Stimulated activated CD8-positive, alpha-beta memory T cell treated with anti-CD3 and anti-CD28 coated beads, Interleukin-12 subunit alpha, Interleukin-12 subunit beta, amount 100 ng/mL, for 4 hours (primary cell): ENCODE data around the gene OPN1MW3.
"Not testable (repeated sequence)": the region's sequence is repeated elsewhere in the genome, so short reads cannot be mapped to it uniquely, and the experiment has no call there.

Source experiments
- DNase-seq: peaks from one replicate; pipeline ENCODE4 v3.0.0-alpha.2; 2020; ENCODE audit warnings: low read depth

OPN1MW3 gene

DNA sequence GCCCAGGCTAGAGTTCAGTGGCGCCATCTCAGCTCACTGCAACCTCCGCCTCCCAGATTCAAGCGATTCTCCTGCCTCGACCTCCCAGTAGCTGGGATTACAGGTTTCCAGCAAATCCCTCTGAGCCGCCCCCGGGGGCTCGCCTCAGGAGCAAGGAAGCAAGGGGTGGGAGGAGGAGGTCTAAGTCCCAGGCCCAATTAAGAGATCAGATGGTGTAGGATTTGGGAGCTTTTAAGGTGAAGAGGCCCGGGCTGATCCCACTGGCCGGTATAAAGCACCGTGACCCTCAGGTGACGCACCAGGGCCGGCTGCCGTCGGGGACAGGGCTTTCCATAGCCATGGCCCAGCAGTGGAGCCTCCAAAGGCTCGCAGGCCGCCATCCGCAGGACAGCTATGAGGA lies at the start of gene OPN1MW3:
OPN1MW3 (plus strand) TSS at position 301 of the 400 bp plus-strand sequence; CDS start at position 339, 38 bp downstream.
- not testable (repeated sequence) for DNase-seq

DNA sequence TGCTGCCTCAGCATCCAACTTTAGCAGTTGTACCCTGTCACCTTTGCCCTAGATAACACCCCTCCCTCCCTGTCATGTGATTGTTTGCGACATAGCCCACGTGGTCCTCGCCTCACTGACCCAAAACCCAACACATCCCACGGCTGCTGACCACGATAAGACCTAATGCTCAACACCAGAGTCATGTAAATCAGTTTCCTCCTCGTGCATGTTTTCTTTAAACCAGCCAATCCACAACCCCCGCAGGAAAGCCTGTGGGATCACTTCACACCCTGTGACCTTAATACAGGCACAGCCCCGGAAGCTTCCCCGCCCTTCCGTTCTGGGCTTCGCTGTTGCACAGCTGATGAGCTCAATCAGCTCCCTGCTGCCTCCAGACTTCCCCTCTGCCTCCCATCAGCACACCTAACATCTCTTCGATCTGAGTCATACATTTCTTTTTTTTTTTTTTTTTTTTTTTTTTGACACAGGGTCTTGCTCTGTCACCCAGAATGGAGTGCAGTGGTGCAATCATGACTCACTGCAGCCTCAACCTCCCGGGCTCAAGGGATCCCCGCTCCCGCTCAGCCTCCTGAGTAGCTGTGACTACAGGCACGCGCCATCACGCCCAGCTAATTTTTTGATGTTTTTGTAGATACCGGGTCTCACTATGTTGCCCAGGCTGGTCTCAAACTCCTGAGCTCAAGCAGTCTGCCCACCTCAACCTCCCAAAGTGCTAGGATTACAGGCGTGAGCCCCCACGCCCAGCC lies 47.5 kb upstream of the OPN1MW3 start:
- DNase-seq = not testable (repeated sequence)

DNA sequence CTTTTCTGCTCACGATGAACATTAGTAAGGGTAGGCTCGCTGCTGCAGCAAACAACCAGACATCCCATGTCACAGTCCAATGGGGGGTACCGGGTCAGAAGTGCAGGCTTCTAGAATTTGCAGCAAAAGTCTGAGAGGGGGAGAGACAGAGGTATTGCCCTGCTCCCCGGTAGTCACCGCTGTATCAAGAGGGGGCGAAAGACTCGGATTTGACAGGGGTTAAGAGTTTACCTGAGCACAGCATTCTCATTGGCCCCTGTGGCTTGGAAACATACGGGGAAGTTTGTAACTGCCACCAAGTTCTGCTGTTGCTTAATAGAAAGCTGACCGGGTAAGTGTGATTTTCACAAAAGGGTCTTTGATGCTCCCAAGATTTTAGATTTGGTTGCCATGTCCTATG lies 46.3 kb upstream of the OPN1MW3 start:
- peak; percentile 0 for DNase-seq

DNA sequence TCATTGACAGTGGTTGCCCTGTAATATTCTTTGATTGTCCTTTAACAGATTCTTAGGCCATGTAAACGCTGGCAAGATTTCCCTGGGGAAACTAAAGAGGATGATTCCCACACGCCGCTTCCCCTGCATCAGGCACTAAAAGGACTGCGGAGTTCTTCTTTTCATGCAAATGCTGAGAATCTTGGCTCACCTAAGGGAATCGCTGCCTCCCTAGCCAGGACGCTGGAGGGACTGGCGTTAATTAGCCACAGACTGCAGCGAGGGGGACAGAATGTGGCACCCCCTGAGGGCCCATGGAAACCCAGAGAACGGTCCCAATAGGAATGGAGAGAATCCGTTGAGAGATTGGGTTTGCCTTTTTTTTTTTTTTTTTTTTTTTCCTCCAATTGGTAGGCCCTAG lies 45.9 kb upstream of the OPN1MW3 start:
- not testable (repeated sequence) for DNase-seq

DNA sequence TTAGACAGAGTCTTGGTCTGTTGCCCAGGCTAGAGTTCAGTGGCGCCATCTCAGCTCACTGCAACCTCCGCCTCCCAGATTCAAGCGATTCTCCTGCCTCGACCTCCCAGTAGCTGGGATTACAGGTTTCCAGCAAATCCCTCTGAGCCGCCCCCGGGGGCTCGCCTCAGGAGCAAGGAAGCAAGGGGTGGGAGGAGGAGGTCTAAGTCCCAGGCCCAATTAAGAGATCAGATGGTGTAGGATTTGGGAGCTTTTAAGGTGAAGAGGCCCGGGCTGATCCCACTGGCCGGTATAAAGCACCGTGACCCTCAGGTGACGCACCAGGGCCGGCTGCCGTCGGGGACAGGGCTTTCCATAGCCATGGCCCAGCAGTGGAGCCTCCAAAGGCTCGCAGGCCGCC lies 37.9 kb upstream of the OPN1MW3 start, which contains the start of gene OPN1MW2:
OPN1MW2 (plus strand) TSS at position 301 of the 400 bp plus-strand sequence; CDS start at position 361, 60 bp downstream.
- DNase-seq = not testable (repeated sequence)

DNA sequence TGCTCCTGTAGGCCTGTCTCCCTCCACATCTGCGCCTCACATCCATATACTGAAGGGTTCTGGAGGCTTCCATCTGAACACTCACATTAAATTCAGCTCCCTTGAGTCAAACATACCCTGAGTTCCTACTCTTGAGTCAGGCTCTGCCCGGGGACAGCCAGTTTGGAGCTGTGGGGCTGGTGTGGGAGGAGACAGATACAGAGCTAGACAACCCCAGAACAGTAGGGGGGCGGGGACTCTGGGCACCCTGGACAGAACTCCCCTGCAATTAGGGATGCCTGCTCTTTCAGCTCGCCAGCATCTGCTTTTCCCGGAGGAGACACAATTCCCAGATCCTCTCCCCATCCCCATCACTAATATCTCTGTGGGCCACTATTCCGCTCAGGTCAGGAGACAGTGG lies 32.1 kb upstream of the OPN1MW3 start:
- not testable (repeated sequence) for DNase-seq

DNA sequence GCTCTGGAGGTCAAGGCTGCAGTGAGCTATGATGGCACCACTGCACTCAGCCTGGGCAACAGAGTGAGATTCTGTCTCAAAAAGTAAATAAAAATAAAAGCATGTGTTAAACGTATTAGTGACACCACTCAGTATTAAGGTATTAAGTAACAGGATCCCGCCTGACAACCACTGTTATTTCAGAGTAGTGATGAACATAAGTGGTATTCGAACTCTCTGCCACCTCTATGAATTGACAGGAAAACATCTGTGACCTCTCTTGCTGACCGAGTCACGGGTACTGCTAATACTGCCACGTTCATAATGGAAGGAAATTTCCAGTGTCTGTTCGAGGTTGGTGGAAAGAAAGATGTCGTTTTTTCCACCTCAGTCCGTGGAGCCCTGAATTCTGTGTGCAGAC lies 30.7 kb upstream of the OPN1MW3 start:
- DNase-seq = not testable (repeated sequence)

DNA sequence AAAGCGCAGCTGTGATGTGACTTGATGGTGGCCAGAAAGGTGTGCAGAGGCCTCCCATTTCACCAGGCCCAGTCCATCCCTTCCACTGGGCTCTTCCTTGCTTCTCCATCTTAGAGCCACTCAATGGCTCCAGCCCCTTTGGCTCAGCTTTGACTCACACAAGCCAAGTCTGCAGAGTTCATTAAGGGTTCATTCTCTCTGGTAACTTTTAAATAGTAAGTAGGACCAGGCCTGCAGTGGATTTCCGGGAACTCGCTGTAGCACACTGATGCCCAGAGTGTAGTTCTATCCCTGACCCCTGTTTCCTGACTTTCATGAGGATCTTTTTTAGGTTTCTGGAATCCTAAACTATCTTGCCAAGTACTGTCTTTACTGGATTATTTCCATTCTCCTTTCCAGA lies 25.9 kb upstream of the OPN1MW3 start:
- not testable (repeated sequence) for DNase-seq

DNA sequence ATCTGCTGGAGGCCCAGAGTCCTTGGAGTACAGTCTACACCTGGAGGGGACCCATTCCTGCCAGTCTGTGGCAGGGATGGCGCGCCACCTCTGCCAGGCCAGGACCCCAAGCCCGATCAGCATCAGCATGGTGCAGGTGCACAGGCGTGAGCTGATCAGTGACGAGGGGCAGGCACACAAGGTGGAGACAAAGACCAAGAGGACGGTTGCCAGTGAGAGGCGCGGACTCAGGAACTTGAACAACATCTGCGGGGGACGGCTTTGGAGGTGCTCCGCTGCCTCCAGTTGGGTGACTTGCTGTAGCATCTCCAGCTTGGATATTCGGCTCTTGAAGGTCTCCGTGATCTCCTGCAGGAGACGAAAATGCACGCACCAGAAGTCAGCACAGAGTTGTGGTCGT lies 23.8 kb upstream of the OPN1MW3 start:
- not testable (repeated sequence) for DNase-seq

DNA sequence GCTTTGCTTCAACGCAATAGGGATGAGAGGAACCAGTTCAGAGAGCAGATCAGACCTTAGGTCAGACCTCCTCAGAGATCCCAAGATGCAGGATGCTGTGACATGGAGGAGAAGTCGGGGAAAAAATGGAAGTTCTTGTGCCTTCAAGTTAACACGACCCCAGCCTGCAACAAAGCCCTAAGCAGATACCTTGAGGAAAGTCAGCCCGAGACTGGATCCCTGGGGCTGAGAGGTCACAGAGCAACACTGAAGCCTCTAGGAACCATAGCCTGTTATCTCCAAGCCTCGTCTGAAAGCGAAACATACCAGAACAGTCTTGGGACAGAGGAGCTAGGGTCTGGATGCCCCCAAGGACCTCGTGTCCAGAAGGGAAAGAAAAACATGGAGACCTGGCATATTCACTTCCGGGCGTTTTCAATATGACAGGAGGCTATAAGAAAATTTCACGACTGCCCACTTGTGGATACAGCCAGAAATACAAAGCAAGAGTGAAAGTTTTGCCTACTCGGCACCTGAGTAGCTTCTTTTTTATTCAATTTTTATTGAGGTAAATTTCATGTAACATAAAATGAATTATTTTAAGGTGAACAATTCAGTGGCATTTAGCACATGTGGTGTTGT lies 18.3 kb upstream of the OPN1MW3 start:
- not testable (repeated sequence) for DNase-seq

DNA sequence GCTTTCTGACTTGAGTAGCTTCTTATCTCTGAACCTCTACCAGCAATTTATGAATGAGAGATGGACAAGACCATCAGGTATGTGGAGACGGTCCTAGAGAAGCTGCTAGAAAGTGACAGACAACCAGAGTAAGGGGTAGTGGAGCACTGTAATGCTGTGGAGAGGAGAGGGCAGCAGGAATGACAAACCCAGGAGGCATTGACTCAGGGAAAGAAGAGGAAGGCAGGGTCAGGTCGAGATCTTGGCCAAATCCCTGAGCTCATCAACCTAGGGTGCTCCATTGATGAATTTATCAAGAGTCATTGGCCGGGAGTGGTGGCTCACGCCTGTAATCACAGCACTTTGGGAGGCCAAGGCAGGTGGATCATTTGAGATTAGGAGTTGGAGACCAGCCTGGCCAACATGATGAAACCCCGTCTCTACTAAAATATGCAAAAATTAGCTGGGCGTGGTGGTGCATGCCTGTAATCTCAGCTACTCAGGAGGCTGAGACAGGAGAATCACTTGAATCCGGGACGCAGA lies 17.3 kb upstream of the OPN1MW3 start:
- not testable (repeated sequence) for DNase-seq

DNA sequence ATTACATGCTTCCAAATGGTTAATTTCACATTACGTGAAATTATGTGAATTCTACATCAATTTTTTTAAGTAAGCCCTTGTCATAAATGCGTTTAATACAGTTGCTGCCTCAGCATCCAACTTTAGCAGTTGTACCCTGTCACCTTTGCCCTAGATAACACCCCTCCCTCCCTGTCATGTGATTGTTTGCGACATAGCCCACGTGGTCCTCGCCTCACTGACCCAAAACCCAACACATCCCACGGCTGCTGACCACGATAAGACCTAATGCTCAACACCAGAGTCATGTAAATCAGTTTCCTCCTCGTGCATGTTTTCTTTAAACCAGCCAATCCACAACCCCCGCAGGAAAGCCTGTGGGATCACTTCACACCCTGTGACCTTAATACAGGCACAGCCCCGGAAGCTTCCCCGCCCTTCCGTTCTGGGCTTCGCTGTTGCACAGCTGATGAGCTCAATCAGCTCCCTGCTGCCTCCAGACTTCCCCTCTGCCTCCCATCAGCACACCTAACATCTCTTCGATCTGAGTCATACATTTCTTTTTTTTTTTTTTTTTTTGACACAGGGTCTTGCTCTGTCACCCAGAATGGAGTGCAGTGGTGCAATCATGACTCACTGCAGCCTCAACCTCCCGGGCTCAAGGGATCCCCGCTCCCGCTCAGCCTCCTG lies 9.9 kb upstream of the OPN1MW3 start:
- DNase-seq = not testable (repeated sequence)

DNA sequence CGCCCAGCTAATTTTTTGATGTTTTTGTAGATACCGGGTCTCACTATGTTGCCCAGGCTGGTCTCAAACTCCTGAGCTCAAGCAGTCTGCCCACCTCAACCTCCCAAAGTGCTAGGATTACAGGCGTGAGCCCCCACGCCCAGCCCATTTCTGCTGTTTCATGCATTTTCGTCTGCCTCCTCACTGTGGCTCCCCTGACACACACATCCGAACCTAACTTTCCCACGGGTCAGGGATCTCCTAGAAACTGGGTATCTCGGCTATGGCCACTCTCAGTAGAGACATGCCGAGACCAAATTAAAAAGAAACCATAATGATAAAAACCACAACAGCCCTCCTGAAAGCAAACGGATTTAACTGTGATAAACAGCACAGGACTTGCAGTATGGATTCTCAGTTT lies 9.3 kb upstream of the OPN1MW3 start:
- DNase-seq = not testable (repeated sequence)

DNA sequence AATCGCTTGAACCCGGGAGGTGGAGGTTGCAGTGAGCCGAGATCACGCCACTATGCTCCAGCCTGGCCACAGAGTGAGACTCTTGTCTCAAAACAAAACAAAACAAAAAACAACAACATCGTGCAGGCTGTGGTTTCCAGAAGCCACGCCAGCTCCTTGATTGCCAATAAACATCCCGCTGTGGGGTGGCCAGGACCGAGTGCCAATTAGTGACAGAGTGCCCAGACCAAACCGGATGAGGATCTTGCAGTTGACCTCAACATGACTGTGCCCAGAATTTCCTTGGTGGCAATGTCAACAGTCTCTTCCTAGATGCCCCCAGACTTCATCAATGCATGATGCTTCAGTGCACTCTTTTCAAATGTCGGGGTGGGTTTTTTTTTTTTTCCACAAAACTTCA lies 1.3 kb downstream of the OPN1MW3 start:
- not testable (repeated sequence) for DNase-seq

DNA sequence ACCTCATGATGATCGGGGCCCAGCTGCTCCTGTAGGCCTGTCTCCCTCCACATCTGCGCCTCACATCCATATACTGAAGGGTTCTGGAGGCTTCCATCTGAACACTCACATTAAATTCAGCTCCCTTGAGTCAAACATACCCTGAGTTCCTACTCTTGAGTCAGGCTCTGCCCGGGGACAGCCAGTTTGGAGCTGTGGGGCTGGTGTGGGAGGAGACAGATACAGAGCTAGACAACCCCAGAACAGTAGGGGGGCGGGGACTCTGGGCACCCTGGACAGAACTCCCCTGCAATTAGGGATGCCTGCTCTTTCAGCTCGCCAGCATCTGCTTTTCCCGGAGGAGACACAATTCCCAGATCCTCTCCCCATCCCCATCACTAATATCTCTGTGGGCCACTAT lies 5.7 kb downstream of the OPN1MW3 start:
- DNase-seq = not testable (repeated sequence)

DNA sequence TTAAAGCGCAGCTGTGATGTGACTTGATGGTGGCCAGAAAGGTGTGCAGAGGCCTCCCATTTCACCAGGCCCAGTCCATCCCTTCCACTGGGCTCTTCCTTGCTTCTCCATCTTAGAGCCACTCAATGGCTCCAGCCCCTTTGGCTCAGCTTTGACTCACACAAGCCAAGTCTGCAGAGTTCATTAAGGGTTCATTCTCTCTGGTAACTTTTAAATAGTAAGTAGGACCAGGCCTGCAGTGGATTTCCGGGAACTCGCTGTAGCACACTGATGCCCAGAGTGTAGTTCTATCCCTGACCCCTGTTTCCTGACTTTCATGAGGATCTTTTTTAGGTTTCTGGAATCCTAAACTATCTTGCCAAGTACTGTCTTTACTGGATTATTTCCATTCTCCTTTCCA lies 11.9 kb downstream of the OPN1MW3 start:
- not testable (repeated sequence) for DNase-seq

DNA sequence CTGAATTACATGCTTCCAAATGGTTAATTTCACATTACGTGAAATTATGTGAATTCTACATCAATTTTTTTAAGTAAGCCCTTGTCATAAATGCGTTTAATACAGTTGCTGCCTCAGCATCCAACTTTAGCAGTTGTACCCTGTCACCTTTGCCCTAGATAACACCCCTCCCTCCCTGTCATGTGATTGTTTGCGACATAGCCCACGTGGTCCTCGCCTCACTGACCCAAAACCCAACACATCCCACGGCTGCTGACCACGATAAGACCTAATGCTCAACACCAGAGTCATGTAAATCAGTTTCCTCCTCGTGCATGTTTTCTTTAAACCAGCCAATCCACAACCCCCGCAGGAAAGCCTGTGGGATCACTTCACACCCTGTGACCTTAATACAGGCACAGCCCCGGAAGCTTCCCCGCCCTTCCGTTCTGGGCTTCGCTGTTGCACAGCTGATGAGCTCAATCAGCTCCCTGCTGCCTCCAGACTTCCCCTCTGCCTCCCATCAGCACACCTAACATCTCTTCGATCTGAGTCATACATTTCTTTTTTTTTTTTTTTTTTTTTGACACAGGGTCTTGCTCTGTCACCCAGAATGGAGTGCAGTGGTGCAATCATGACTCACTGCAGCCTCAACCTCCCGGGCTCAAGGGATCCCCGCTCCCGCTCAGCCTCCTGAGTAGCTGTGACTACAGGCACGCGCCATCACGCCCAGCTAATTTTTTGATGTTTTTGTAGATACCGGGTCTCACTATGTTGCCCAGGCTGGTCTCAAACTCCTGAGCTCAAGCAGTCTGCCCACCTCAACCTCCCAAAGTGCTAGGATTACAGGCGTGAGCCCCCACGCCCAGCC lies 27.3 kb downstream of the OPN1MW3 start:
- not testable (repeated sequence) for DNase-seq

DNA sequence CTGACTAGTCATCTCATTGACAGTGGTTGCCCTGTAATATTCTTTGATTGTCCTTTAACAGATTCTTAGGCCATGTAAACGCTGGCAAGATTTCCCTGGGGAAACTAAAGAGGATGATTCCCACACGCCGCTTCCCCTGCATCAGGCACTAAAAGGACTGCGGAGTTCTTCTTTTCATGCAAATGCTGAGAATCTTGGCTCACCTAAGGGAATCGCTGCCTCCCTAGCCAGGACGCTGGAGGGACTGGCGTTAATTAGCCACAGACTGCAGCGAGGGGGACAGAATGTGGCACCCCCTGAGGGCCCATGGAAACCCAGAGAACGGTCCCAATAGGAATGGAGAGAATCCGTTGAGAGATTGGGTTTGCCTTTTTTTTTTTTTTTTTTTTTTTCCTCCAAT lies 29.0 kb downstream of the OPN1MW3 start:
- DNase-seq = not testable (repeated sequence)

DNA sequence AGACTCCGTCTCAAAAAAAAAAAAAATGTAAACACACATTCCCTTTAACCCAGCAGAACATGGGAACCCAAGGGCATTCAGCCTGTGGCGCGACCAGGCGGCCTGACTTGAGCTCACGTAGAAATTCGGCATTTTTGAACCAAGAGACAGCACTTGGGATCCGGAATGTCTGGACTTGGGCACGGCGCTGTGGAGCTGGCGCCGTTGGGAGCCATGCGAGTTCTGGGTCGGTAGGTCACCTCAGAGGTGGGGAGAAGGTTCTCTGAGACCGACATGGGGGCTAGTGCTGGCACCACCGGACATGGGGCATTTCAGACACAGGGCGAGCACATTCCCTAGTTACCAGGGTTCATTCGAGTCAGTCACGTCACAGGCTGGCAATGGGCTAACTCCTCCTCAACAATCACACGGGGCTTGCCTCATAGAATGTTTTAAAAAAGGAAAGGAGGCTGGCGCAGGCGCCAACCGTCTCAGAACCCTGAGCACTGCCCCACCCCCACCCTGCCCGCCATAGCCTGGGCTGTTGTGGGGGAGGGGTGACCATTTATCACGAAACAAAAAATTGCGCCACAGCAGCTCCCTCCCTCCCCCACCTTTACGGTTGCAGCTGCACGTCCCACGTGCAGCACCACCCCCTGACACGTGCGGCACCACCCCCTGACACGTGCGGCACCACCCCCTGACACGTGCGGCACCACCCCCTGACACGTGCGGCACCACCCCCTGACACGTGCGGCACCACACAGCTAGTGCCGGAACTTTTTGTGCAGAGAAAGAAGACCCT lies 37.6 kb downstream of the OPN1MW3 start, which contains the start of gene TEX28:
TEX28 (minus strand) TSS at position 334 of the 784 bp plus-strand sequence. CDS start 3,007 bp downstream, outside the sequence.
- DNase-seq = no peak

DNA sequence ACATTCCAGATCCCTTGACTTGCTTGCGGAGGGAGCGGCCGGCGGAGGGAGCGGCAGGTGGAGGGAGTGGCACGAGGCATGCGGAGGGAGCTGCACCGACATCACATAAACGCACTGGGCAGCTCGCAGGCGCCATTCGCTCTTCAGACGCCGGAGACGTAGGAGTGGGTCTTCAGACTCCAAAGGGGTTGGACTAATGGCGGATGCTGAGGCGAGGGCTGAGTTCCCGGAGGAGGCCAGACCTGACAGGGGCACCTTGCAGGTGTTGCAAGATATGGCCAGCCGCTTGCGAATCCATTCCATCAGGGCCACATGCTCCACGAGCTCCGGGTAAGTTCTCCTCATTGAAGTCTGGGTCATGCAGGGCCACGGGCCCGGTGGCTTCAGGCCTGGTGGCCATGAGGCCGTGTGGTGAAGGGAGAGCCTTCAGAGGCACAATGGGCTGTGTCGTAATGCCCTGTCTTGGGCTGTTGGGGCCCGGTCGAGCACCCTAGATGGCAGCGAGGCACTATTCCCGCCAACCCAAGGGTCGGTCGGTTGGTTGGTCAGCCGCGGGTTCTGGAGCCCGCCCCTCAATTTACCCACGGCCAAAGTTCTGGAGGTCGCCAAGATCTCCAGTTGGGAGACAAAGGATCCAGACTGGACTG lies 38.4 kb downstream of the OPN1MW3 start, which contains the start of gene TKTL1:
TKTL1 (plus strand) TSS at position 132 of the 647 bp plus-strand sequence; CDS start at position 197, 65 bp downstream.
- no peak for DNase-seq
